PC-3 (cell line): ENCODE results near the gene KDM5B. TPM values are rescaled to one million over a fixed set of nuclear protein-coding genes. Genes with fewer than 3 reads are reported as not detected.
A peak's percentile ranks its signal among the peaks of the same experiment; 100 is the strongest.

Experiments
- ATAC-seq: fragments of 200-7000 bp; cut with Tn5 transposase; 2 replicates; pipeline ENCODE4 v1.9.1; 2020; ENCODE audit warnings: mild to moderate bottlenecking, moderate library complexity
- BruUV-seq: library from RNA; stranded (reverse); fragments of 400-500 nt; replicated peaks from 2 replicates; lab custom pipeline; 2021; lab: Mats Ljungman, UMichigan
- CTCF ChIA-PET: fragments of 300-600 bp; sonication (Branson Sonifier 250); formaldehyde crosslinking; loops from one replicate; lab custom pipeline; 2022; ENCODE audit warnings: antibody characterized with exemption; lab: Charles Lee
- POLR2A ChIA-PET: fragments of 300-600 bp; sonication (Branson Sonifier 250); formaldehyde crosslinking; loops from one replicate; lab custom pipeline; 2022; ENCODE audit warnings: antibody characterized with exemption; ENCODE audit not compliant: unreplicated experiment; lab: Charles Lee
- DNase-seq: peaks from one replicate; pipeline ENCODE4 v3.0.0-alpha.2; 2015
- H2AFZ ChIP-seq: fragments of 300-600 bp; sonication (generic); 2 replicates; pipeline ENCODE4 v1.6.0; 2016; ENCODE audit warnings: antibody characterized with exemption, low read length
- H3F3A ChIP-seq: fragments of 300-600 bp; sonication (generic); one replicate; pipeline ENCODE4 v1.6.0; 2017; ENCODE audit warnings: antibody characterized with exemption, low read length, control low read depth, mild to moderate bottlenecking; ENCODE audit not compliant: unreplicated experiment
- H3K27ac ChIP-seq: fragments of 300-600 bp; sonication (generic); 2 replicates; pipeline ENCODE4 v1.5.1; 2016; ENCODE audit warnings: mild to moderate bottlenecking, low read length
- H3K27me3 ChIP-seq: fragments of 300-600 bp; sonication (generic); 2 replicates; pipeline ENCODE4 v1.6.1; 2016; ENCODE audit warnings: low read length, mixed read lengths
- H3K36me3 ChIP-seq: fragments of 300-600 bp; sonication (generic); 2 replicates; pipeline ENCODE4 v1.6.1; 2016; ENCODE audit warnings: low read depth, mixed run types, low read length, mixed read lengths
- H3K4me1 ChIP-seq: fragments of 300-600 bp; sonication (generic); 2 replicates; pipeline ENCODE4 v1.5.1; 2016; ENCODE audit warnings: low read length; ENCODE audit not compliant: insufficient read depth
- H3K4me2 ChIP-seq: fragments of 300-600 bp; sonication (generic); 2 replicates; pipeline ENCODE4 v1.6.0; 2016; ENCODE audit warnings: low read length
- H3K4me3 ChIP-seq: fragments of 300-600 bp; sonication (generic); 2 replicates; pipeline ENCODE4 v1.5.1; 2016; ENCODE audit warnings: mild to moderate bottlenecking, low read length, mixed read lengths
- H3K79me2 ChIP-seq: fragments of 300-600 bp; sonication (generic); 2 replicates; pipeline ENCODE4 v1.6.1; 2017; ENCODE audit warnings: low read length, mixed read lengths
- H3K9ac ChIP-seq: fragments of 300-600 bp; sonication (generic); 2 replicates; pipeline ENCODE4 v1.6.0; 2016; ENCODE audit warnings: mild to moderate bottlenecking, low read length
- H3K9me2 ChIP-seq: fragments of 300-600 bp; sonication (generic); replicated peaks from 2 replicates; pipeline ENCODE4 v1.6.1; 2016; ENCODE audit warnings: mixed run types, low read length, mixed read lengths
- H3K9me3 ChIP-seq: fragments of 300-600 bp; sonication (generic); 2 replicates; pipeline ENCODE4 v1.6.1; 2016; ENCODE audit warnings: low read length, mixed read lengths
- H4K20me1 ChIP-seq: fragments of 300-600 bp; sonication (generic); 2 replicates; pipeline ENCODE4 v1.6.1; 2016; ENCODE audit warnings: low read length, mixed read lengths
- CTCF ChIP-seq: fragments of 300-600 bp; sonication (generic); conservative IDR thresholded peaks from 2 replicates; pipeline ENCODE4 v1.5.1; 2017; ENCODE audit warnings: antibody characterized with exemption, low read depth, mild to moderate bottlenecking, low read length
- EZH2 ChIP-seq: fragments of 300-600 bp; sonication (generic); IDR thresholded peaks from one replicate; pipeline ENCODE4 v1.6.1; 2017; ENCODE audit warnings: antibody characterized with exemption, mild to moderate bottlenecking, low read length; ENCODE audit not compliant: unreplicated experiment
- EZH2phosphoT487 ChIP-seq: fragments of 300-600 bp; sonication (generic); IDR thresholded peaks from 2 replicates; pipeline ENCODE4 v1.6.1; 2018; ENCODE audit warnings: mild to moderate bottlenecking, antibody characterized with exemption, low read length, borderline replicate concordance
- intact Hi-C: fragments of 100-400 bp; cut with micrococcal nuclease; formaldehyde crosslinking; loops from 2 replicates; pipeline ENCODE4 v1.9.0; 2023
- total RNA-seq: library from RNA; depleted of rRNA; stranded (reverse); fragments of >200 nt; gene quantifications from 2 replicates; pipeline ENCODE4 v1.2.3, GENCODE V29; 2014

The KDM5B gene
- total RNA-seq, 1 experiment from 2014 or later: 41.4 TPM

GRCh38 chr1:202692959-202693555 is 115.2 kb downstream of the KDM5B start:
- intact Hi-C loops: no loop called here
- DNase-seq (peak; percentile 61), ATAC-seq (peak; percentile 68)
- H3K36me3 ChIP-seq: no peaks in the 10 kb centered on the region
- peaks cover 23% of the 10 kb centered on the region; the same call in 1 of the 2 replicates for H3K27me3 ChIP-seq
- no peak overlapping the region for H3K9ac ChIP-seq
- H3K79me2 ChIP-seq: no peaks in the 10 kb centered on the region
- ChIA-PET POLR2A (no interaction called here), CTCF (interaction anchor here (0.6 kb wide), 1 partner anchor 392 kb away, joined by 6 read pairs; no protein-coding TSS in a partner anchor)
- H3K4me2 ChIP-seq: no peak overlapping the region
- no TSS peak for BruUV-seq
- no peaks in the 10 kb centered on the region for H3K4me1 ChIP-seq
- no peaks in the 10 kb centered on the region for H3K9me3 ChIP-seq
- no peaks in the 10 kb centered on the region for H3K9me2 ChIP-seq
- no peak overlapping the region for H3K27ac ChIP-seq
- H4K20me1 ChIP-seq: no peaks in the 10 kb centered on the region
- H2AFZ ChIP-seq: no peak overlapping the region
- H3F3A ChIP-seq: no peaks in the 10 kb centered on the region
- H3K4me3 ChIP-seq: no peak overlapping the region
- TF ChIP-seq CTCF (no peak), EZH2 (no peak), EZH2phosphoT487 (no peak)

- Histone ChIP-seq H3K27me3 (peaks cover 28% of the 10 kb centered on the region; the same call in 1 of the 2 replicates), H3K36me3 (no peaks in the 10 kb centered on the region), H3K9ac (no peak overlapping the region), H3F3A (no peaks in the 10 kb centered on the region), H2AFZ (no peak overlapping the region), H3K4me2 (no peak overlapping the region), H4K20me1 (no peaks in the 10 kb centered on the region), H3K79me2 (no peaks in the 10 kb centered on the region), H3K4me1 (no peaks in the 10 kb centered on the region), H3K9me2 (no peaks in the 10 kb centered on the region), H3K4me3 (no peak overlapping the region), H3K9me3 (no peaks in the 10 kb centered on the region), H3K27ac (no peak overlapping the region)
- CTCF ChIA-PET: no interaction called here
- POLR2A ChIA-PET: no interaction called here
- intact Hi-C loops: no loop called here
- TF ChIP-seq CTCF (no peak), EZH2 (no peak), EZH2phosphoT487 (no peak)
- ATAC-seq (no peak), DNase-seq (no peak)
- BruUV-seq: no TSS peak
These were observed 116.4 kb downstream of the KDM5B start for GRCh38 chr1:202691816-202692215.

GRCh38 chr1:202689493-202690342 is 118.5 kb downstream of the KDM5B start:
- Histone ChIP-seq H3K9me3 (no peaks in the 10 kb centered on the region), H4K20me1 (no peaks in the 10 kb centered on the region), H3K4me2 (no peak overlapping the region), H3K79me2 (no peaks in the 10 kb centered on the region), H3K27ac (no peak overlapping the region), H3F3A (no peaks in the 10 kb centered on the region), H3K9me2 (no peaks in the 10 kb centered on the region), H2AFZ (no peak overlapping the region), H3K4me1 (no peaks in the 10 kb centered on the region), H3K36me3 (no peaks in the 10 kb centered on the region), H3K4me3 (no peak overlapping the region), H3K27me3 (peaks cover 27% of the 10 kb centered on the region; the same call in 1 of the 2 replicates), H3K9ac (no peak overlapping the region)
- BruUV-seq: no TSS peak
- ChIA-PET POLR2A (no interaction called here), CTCF (no interaction called here)
- intact Hi-C loops: no loop called here
- ATAC-seq (no peak), DNase-seq (peak; percentile 14)
- no peak for TF ChIP-seq EZH2phosphoT487
- no peak for TF ChIP-seq EZH2
- TF ChIP-seq CTCF: no peak
